A549 (cell line): Measurements from ENCODE around the gene KLK2.
A peak's percentile ranks its signal among the peaks of the same experiment; 100 is the strongest.

Source experiments
- CEBPB ChIP-seq, 2 experiments: fragments of >200 bp in 1 of 2; sonication (Bioruptor Twin) in 1 of 2; formaldehyde crosslinking in 1 of 2; IDR thresholded peaks; 2 replicates each; pipeline ENCODE4 v1.6.1; 2012 to 2016
- CHD2 ChIP-seq: fragments of 150-350 bp; IDR thresholded peaks from 2 replicates; pipeline ENCODE4 v1.6.1; 2014; ENCODE audit warnings: low read length; ENCODE audit not compliant: partially characterized antibody
- EP300 ChIP-seq, 2 experiments: fragments of >200 bp; sonication (Bioruptor Twin); formaldehyde crosslinking; IDR thresholded peaks; 2 replicates in 1 of 2; 3 replicates in 1 of 2; pipeline ENCODE4 v1.6.1; 2016 to 2017
- HDAC2 ChIP-seq: fragments of 200-600 bp; sonication (generic); IDR thresholded peaks from 2 replicates; pipeline ENCODE4 v1.6.1; 2016
- HOXB13 ChIP-seq: fragments of 250-450 bp; sonication (Bioruptor Pico); IDR thresholded peaks from 2 replicates; pipeline ENCODE4 v1.5.0; 2020; ENCODE audit warnings: low read depth, mild to moderate bottlenecking, moderate library complexity
- JUNB ChIP-seq: fragments of >200 bp; sonication (Bioruptor Twin); formaldehyde crosslinking; IDR thresholded peaks from 2 replicates; pipeline ENCODE4 v1.6.1; 2016
- KDM1A ChIP-seq: fragments of 200-600 bp; sonication (generic); IDR thresholded peaks from 2 replicates; pipeline ENCODE4 v1.6.1; 2016; ENCODE audit warnings: low read depth, mild to moderate bottlenecking
- POLR2A ChIP-seq: IDR thresholded peaks from 2 replicates; pipeline ENCODE4 v1.6.1; 2012; ENCODE audit warnings: mild to moderate bottlenecking, low read length
- RAD21 ChIP-seq, 2 experiments: fragments of >200 bp in 1 of 2; sonication (Bioruptor Twin) in 1 of 2; formaldehyde crosslinking in 1 of 2; IDR thresholded peaks in 1 of 2; conservative IDR thresholded peaks in 1 of 2; 2 replicates in 1 of 2; 3 replicates in 1 of 2; pipeline ENCODE4 v1.6.1; 2012 to 2018; ENCODE audit warnings: inconsistent platforms in 1 of 2
- TFCP2L1 ChIP-seq: fragments of 250-450 bp; sonication (Bioruptor Pico); IDR thresholded peaks from 2 replicates; pipeline ENCODE4 v1.5.0; 2021; ENCODE audit warnings: mild to moderate bottlenecking
- ZSCAN20 ChIP-seq: fragments of 250-450 bp; sonication (Bioruptor Pico); IDR thresholded peaks from 2 replicates; pipeline ENCODE4 v1.8.0; 2022; ENCODE audit warnings: mild to moderate bottlenecking, moderate library complexity
- TF ChIP-seq, protein P1 (sequence below): fragments of >200 bp; sonication (Bioruptor Twin); formaldehyde crosslinking; IDR thresholded peaks from 3 replicates; pipeline ENCODE4 v1.5.1; 2016
- TF ChIP-seq, protein P2 (sequence below): fragments of >200 bp; sonication (Bioruptor Twin); formaldehyde crosslinking; IDR thresholded peaks from 3 replicates; pipeline ENCODE4 v1.6.1; 2016
- TF ChIP-seq, protein P3 (sequence below): fragments of 200-600 bp; sonication (generic); IDR thresholded peaks from 2 replicates; pipeline ENCODE4 v1.6.1; 2016; ENCODE audit warnings: antibody characterized with exemption, mild to moderate bottlenecking, moderate library complexity

DNA sequence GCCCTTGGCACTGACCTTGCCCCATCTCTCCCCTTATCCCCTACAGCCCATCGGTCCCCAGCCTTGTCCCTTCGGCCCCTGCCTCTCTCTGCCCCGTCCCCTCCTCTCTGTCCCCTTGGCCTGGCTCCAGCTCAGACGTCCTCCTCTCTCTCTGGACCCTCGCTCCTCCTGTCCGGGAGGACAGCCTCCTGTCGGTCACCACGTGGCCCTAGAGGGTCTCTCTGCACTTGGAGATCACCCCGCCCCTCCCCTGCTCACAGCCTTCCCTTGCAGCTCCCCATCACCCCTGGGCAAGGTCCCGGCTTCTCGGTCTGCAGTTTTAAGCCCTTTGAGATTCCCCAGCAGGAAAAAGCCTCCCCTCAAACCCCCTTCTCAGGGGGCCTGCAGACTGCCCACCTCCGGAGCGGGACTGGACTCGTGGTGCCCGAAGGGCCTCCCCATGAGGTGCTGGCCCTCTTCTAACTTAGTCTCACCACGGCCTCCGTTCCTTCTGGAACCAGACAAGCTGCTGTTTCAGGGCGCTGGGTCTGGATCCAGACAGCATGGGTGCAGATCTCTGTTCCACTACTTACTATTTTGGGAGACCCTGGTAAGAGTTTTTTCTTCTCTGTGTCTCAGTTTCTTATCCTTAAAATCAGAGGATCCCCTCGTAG, 36.6 kb upstream of the KLK2 start:
- TF ChIP-seq, protein P1, sequence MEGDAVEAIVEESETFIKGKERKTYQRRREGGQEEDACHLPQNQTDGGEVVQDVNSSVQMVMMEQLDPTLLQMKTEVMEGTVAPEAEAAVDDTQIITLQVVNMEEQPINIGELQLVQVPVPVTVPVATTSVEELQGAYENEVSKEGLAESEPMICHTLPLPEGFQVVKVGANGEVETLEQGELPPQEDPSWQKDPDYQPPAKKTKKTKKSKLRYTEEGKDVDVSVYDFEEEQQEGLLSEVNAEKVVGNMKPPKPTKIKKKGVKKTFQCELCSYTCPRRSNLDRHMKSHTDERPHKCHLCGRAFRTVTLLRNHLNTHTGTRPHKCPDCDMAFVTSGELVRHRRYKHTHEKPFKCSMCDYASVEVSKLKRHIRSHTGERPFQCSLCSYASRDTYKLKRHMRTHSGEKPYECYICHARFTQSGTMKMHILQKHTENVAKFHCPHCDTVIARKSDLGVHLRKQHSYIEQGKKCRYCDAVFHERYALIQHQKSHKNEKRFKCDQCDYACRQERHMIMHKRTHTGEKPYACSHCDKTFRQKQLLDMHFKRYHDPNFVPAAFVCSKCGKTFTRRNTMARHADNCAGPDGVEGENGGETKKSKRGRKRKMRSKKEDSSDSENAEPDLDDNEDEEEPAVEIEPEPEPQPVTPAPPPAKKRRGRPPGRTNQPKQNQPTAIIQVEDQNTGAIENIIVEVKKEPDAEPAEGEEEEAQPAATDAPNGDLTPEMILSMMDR = no peak
- no peak for TF ChIP-seq JUNB
- 0 out of 2 replicates have a peak, but pooled peaks have one; percentile 11 for TF ChIP-seq POLR2A
- TF ChIP-seq EP300 (IDR thresholded peaks at IDR 0.05) = no peak
- no peak for TF ChIP-seq KDM1A
- TF ChIP-seq CEBPB (IDR thresholded peaks at IDR 0.05) = no peak
- no peak for TF ChIP-seq RAD21 (conservative IDR thresholded peaks at IDR 0.05 in 1 of 2, IDR thresholded peaks at IDR 0.05 in 1 of 2)
- no peak for TF ChIP-seq HOXB13 (CRISPR knock-in tag)
- no peak for TF ChIP-seq ZSCAN20 (CRISPR knock-in tag)
- TF ChIP-seq CHD2 = no peak
- TF ChIP-seq, protein P2, sequence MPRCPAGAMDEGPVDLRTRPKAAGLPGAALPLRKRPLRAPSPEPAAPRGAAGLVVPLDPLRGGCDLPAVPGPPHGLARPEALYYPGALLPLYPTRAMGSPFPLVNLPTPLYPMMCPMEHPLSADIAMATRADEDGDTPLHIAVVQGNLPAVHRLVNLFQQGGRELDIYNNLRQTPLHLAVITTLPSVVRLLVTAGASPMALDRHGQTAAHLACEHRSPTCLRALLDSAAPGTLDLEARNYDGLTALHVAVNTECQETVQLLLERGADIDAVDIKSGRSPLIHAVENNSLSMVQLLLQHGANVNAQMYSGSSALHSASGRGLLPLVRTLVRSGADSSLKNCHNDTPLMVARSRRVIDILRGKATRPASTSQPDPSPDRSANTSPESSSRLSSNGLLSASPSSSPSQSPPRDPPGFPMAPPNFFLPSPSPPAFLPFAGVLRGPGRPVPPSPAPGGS = no peak
- TF ChIP-seq, protein P3, sequence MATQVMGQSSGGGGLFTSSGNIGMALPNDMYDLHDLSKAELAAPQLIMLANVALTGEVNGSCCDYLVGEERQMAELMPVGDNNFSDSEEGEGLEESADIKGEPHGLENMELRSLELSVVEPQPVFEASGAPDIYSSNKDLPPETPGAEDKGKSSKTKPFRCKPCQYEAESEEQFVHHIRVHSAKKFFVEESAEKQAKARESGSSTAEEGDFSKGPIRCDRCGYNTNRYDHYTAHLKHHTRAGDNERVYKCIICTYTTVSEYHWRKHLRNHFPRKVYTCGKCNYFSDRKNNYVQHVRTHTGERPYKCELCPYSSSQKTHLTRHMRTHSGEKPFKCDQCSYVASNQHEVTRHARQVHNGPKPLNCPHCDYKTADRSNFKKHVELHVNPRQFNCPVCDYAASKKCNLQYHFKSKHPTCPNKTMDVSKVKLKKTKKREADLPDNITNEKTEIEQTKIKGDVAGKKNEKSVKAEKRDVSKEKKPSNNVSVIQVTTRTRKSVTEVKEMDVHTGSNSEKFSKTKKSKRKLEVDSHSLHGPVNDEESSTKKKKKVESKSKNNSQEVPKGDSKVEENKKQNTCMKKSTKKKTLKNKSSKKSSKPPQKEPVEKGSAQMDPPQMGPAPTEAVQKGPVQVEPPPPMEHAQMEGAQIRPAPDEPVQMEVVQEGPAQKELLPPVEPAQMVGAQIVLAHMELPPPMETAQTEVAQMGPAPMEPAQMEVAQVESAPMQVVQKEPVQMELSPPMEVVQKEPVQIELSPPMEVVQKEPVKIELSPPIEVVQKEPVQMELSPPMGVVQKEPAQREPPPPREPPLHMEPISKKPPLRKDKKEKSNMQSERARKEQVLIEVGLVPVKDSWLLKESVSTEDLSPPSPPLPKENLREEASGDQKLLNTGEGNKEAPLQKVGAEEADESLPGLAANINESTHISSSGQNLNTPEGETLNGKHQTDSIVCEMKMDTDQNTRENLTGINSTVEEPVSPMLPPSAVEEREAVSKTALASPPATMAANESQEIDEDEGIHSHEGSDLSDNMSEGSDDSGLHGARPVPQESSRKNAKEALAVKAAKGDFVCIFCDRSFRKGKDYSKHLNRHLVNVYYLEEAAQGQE = no peak
- TF ChIP-seq TFCP2L1 = no peak
- no peak for TF ChIP-seq HDAC2
